Left lobe of liver (tissue), 2 donors: ENCODE measurements around the gene MYCBP2. TPM values are rescaled to one million over a fixed set of nuclear protein-coding genes. Genes with fewer than 3 reads are reported as not detected.
A peak's percentile ranks its signal among the peaks of the same experiment; 100 is the strongest.
"Not testable (repeated sequence)": the region's sequence is repeated elsewhere in the genome, so short reads cannot be mapped to it uniquely, and the experiment has no call there.

Source experiments
- ATAC-seq: fragments of 200-7000 bp; cut with Tn5 transposase; one replicate; pipeline ENCODE4 v1.9.1; 2020; ENCODE audit warnings: mild to moderate bottlenecking, moderate library complexity
- DNase-seq: peaks from one replicate; pipeline ENCODE4 v3.0.0-alpha.2; 2020; ENCODE audit warnings: low spot score
- total RNA-seq: library from RNA; stranded (reverse); gene quantifications from one replicate; pipeline ENCODE4 v1.2.1, GENCODE V29; 2021
- donor health status: DM: no; HTN: no; CAD: no; lungs with moderate emphysema.
- donor health status: DM: no; HTN: yes; CAD: no.

MYCBP2 gene
- total RNA-seq, 1 donor from 2014 or later = 45.9 TPM

- DNase-seq = no peak
- ATAC-seq = peak; percentile 22
These were observed 20.4 kb downstream of the MYCBP2 start for GRCh38 chr13:77306458-77306857.

DNA sequence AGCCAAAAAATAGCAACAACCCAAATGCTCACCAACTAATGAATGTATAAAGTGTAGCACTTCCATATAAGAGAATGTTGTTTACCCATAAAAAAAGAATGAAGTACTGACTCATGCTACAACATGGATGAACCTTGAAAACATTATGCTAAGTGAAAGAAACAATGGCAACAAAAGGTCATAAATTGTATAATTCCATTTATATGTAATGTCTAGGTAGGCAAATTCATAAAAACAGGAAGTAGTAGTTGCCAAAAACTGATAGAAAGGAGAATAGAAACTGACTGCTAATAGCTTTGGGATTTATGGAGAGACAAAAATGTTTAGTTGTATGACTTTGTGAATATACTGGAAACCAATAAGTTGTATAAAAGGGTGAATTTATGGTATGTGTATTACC lies 21.6 kb downstream of the MYCBP2 start:
- ATAC-seq (no peak), DNase-seq (no peak)

GRCh38 chr13:77300176-77301037 lies 26.5 kb downstream of the MYCBP2 start:
- ATAC-seq (peak; percentile 47), DNase-seq (no peak)

DNA sequence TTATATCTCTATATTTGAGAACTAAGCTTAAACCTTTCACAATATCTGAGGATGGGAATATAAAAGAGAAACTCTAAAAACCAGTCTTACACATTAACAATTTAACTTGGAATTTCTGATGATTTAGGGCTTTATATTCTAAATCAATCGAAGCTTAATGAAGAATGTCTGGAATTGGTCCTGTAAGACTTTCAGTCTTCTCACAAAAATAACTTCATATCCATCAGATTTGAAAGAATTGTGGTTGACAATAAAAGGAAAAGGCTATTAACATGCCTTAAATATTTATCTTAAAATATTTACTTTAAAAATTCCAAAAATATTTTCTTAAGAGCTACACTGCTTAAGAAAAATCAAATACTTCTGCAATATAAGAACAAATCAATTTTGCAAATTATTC lies 27.3 kb downstream of the MYCBP2 start:
- no peak for ATAC-seq
- no peak for DNase-seq

GRCh38 chr13:77298426-77298825 lies 28.5 kb downstream of the MYCBP2 start:
- no peak for DNase-seq
- ATAC-seq = no peak

DNA sequence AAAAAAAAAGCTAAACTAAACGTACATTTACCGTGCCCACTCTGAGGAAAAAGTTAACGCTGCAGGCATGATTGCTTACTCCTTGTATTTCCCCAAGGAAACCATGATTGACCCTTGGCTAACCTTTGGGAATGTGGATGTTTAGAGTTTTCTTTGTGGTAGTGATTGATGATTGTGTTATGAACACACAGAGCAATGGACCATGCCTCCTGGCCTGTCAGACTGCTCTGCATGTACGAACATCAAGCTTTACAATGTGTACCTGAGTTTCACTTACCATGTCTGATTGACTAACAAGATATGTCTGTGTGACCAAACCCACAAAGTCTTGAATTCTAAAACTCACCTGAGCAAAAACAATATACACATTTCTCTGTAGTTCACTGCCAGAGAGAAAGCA lies 35.1 kb downstream of the MYCBP2 start:
- ATAC-seq (no peak), DNase-seq (no peak)

GRCh38 chr13:77290342-77290741 lies 36.6 kb downstream of the MYCBP2 start:
- DNase-seq (no peak), ATAC-seq (no peak)

DNA sequence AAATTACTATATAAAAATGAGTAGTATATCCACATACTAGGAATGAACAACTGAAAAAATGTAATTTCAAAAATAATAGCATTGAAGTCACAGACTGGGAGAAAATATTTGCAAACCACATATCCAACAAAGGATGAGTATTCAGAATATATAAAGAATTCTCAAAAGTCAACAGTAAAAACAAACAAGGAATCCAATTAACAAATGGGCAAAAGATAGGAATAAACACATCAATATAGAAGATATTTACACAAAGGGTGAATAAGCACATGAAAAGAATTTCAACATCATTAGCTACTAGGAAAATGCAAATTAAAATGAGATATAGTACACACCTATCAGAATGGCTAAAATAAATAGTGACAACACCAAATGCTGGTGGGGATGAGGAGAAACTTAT lies 37.0 kb downstream of the MYCBP2 start:
- ATAC-seq (no peak), DNase-seq (no peak)

DNA sequence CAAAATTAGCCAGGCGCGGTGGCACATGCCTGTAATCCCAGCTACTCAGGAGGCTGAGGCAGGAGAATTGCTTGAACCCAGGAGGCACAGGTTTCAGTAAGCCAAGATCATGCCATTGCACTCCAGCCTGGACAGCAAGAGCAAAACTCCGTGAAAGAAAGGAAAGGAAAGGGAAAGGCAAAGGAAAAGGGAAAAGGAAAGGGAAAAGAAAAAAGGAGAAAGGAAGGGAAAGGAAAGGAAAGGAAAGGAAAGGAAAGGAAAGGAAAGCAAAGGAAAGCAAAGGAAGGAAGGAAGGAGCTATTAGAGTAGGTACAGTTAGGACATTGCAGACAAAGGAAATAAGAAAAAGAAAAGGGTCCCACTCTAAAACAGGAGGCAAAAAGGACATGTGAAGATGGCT lies 41.3 kb downstream of the MYCBP2 start:
- not testable (repeated sequence) for ATAC-seq, DNase-seq

DNA sequence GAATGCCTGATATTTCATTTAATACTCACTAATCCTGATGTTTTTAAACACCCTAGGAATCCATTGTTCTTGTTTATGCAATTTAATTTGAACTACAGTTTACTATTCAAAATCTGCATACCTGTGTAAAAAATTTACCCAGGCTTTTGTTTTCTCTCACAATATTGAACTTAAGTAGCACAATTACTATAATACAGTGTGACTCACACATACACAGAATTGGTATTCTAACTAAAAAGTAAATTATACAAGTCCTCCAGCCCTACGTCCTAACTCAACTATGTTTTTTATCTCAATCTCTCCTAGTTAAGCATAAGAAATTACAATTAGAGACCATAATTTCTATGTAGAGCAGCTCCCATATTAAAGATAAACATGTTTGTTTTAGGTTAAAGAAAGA lies 41.8 kb downstream of the MYCBP2 start:
- no peak for ATAC-seq
- no peak for DNase-seq

GRCh38 chr13:77274126-77274525 lies 52.8 kb downstream of the MYCBP2 start:
- DNase-seq = no peak
- ATAC-seq = no peak

DNA sequence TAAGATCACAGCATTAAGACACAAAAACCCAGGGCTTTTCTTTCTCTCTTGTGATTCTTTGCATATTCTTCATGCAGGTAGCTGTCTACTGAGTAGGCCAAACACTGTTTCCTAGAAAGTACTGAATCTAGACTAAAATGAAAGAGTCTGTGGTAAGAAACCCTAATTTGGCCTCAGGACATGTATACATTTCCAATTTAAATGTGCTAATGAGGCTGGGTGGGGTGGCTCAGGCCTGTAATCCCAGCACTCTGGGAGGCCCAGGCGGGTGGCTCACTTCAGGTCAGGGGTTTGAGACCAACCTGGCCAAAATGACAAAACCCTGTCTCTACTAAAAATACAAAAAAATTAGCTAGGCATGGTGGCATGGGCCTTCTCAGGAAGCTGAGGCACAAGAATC lies 57.8 kb downstream of the MYCBP2 start:
- no peak for DNase-seq
- no peak for ATAC-seq

DNA sequence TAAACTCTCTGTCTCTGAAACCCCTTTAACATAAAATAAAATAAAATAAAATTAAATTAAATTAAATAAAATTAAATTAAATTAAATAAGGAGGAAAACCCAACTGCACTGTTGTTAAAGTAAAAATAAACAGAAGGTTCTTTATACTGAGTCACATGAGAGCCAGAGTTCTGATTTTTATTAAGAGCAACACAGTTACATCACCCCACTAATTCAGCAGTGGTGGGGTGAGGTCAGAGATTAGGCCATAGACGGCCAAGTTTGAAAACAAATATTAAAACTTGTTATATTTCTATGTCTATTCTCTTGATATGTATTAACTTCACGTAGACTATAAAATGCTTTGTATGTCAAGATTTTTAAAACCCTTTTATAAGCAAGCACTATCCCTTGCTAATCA lies 59.5 kb downstream of the MYCBP2 start:
- no peak for ATAC-seq
- no peak for DNase-seq

DNA sequence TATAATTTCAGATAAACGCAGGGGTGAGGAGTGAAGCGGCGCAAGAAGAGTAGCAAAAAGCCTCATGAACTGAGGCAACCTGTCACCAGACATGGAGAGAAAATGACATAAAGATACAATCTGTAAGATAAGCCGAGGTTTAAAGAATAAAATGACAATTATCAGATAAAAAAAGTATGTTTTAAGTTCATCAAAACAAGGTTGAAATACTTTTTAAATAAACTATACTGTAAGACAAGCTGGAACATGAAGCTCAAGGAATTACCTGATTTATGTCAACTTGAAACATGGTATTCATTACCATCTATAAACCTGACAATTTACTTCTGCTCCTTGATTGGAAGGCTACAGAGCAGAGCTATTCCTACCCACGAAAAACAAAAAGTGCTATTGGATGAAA lies 61.6 kb downstream of the MYCBP2 start:
- no peak for ATAC-seq
- DNase-seq = no peak

DNA sequence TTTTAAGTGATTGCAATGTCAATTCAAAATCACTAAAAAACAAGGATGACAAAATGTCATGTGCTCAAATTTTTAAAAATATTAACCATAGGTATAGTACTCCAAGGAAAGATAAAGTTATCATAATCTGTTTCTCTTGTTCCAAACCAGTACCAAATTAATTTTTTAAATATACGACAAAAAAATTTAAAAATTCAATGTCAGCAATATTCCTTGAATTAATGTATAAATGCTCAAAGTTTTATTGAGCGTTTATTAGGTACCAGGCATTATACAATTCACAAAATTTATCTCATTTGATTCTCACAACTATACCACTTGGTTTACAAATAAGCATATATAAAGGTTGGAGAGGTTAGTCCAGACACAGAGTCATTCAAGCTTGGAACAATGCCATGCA lies 64.7 kb downstream of the MYCBP2 start:
- DNase-seq (no peak), ATAC-seq (no peak)

- ATAC-seq = no peak
These were observed 75.9 kb downstream of the MYCBP2 start for GRCh38 chr13:77250975-77251374.

GRCh38 chr13:77245224-77245623 lies 81.7 kb downstream of the MYCBP2 start:
- ATAC-seq, DNase-seq: not testable (repeated sequence)

More at GRCh38 chr13:77250975-77251374, 75.9 kb downstream of the MYCBP2 start:
- DNase-seq = no peak

GRCh38 chr13:77239312-77239711 lies 87.6 kb downstream of the MYCBP2 start:
- ATAC-seq (no peak), DNase-seq (no peak)

- ATAC-seq (no peak), DNase-seq (no peak)
These were observed 91.4 kb downstream of the MYCBP2 start for GRCh38 chr13:77235456-77236022.

DNA sequence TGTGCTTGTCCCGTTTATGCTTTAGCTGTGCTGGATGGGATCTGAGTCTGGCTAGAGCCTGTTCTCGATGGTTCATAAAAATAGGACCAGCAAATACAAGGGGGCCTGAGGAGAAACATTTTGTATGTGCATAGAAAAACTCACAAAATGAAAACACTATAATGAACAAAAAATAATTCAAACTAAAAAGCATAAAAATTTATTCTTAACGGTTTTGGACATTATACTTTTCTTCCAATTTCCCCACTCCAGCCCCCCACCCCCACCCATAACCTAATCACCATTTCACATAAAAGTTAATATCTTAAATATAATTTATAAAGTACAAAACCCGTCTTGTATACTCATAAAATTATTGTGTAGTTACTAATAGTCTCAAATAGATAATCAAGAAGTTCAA lies 93.7 kb downstream of the MYCBP2 start:
- DNase-seq (no peak), ATAC-seq (no peak)

DNA sequence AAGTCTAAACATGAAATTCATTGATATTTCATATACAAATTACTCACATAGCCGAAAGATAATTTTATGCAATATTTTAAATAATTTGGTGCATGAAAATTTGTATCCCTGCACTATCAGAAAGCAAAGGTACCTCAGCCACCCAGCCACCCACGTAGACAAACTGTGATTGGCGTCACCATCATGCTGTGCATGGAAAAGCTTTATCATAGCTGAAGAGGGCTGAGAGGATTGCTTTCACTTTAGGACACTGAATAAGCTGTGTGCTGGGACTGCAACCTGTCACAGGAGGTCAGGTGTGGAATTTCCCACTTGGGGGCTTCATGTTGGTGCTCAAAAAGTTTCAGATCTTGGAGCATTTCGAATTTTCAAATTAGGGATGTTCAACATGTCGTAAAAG lies 96.3 kb downstream of the MYCBP2 start:
- no peak for DNase-seq
- ATAC-seq = no peak

DNA sequence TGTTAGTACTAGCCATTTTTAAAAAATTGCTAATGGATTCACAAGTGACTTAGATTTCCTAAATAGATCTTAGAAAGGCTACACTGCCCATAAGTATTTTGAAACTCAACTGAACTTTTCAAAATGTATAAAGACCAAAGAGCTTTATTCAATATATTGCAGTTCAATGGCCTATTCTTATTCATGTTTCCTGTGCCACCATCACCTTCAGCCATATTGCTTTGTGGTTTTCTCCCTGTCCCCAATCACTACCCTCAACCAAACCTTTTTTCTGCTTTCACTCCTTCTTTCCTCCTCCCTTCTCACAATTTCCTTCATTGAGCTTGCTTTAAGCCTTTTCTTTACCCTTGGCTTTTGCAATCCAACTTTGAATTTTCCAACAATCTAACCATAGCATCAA lies 100.9 kb downstream of the MYCBP2 start:
- no peak for DNase-seq
- ATAC-seq = no peak

DNA sequence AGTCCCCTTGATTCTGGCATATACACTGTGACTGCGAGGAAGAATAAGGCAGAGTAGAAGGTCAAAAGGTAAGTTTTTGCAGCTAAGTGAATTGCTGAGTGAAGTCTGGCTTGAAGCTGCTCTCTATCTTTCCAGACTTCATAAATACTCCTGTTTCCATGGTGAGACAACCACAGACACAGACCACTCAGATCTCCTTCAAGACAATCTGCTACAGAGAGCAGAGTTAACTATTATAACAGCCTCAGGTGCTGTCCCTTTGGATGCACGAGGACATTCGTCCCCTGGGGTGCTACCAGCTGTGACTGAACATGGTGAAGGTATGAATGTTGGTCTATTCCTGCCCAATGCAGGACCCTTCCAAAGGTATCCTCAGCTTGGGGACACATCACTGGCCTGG lies 104.0 kb downstream of the MYCBP2 start:
- DNase-seq = no peak
- ATAC-seq = no peak
